A549 (cell line): Measurements from ENCODE around the gene ASPG. TPM values are rescaled to one million over a fixed set of nuclear protein-coding genes. Genes with fewer than 3 reads are reported as not detected.

ENCODE experiments used
- ATAC-seq, 2 experiments: fragments of 200-7000 bp in 1 of 2; fragments of >200 bp in 1 of 2; cut with Nextera tagmentation in 1 of 2; cut with Tn5 transposase in 1 of 2; 3 replicates each; pipeline versions ENCODE4 v1.8.0 to v1.9.1; 2018 to 2020; ENCODE audit warnings: mild to moderate bottlenecking in 1 of 2, moderate library complexity in 1 of 2
- CTCF ChIA-PET: fragments of 300-600 bp; sonication (Branson Sonifier 250); formaldehyde crosslinking; extraction: SDS; loops from one replicate; lab custom pipeline; 2021; ENCODE audit warnings: antibody characterized with exemption, inconsistent platforms; lab: Yijun Ruan, JAX
- POLR2A ChIA-PET: fragments of 350-600 bp; formaldehyde crosslinking; extraction: SDS; loops from one replicate; lab custom pipeline; 2021; ENCODE audit warnings: antibody characterized with exemption, inconsistent platforms; lab: Yijun Ruan, JAX
- DNase-seq, 2 experiments: peaks; one replicate each; pipeline versions ENCODE4 v3.0.0 to v3.0.0-alpha.2; 2011 to 2016; ENCODE audit warnings: low read depth in 1 of 2, low spot score in 1 of 2
- FAIRE-seq: peaks from 2 replicates; lab custom pipeline; 2011; peaks lifted over from hg19 to GRCh38; lab: Jason Lieb, UNC
- H3K27ac ChIP-seq, 2 experiments: fragments of >200 bp; sonication (Bioruptor Twin); formaldehyde crosslinking; 3 replicates each; pipeline ENCODE4 v1.5.1; 2016 to 2017
- H3K4me1 ChIP-seq: fragments of >200 bp; sonication (Bioruptor Twin); formaldehyde crosslinking; 3 replicates; pipeline ENCODE4 v1.6.1; 2016
- H3K4me2 ChIP-seq: fragments of >200 bp; sonication (Bioruptor Twin); formaldehyde crosslinking; 3 replicates; pipeline ENCODE4 v1.6.1; 2016
- H3K4me3 ChIP-seq: fragments of >200 bp; sonication (Bioruptor Twin); formaldehyde crosslinking; 3 replicates; pipeline ENCODE4 v1.5.1; 2016
- H3K9me3 ChIP-seq: fragments of >200 bp; sonication (Bioruptor Twin); formaldehyde crosslinking; 3 replicates; pipeline ENCODE4 v1.6.1; 2016
- BCL3 ChIP-seq: fragments of >200 bp; sonication (Bioruptor Twin); formaldehyde crosslinking; IDR thresholded peaks from 3 replicates; pipeline ENCODE4 v1.6.1; 2016
- BHLHE40 ChIP-seq: IDR thresholded peaks from 2 replicates; pipeline ENCODE4 v1.6.1; 2012; ENCODE audit warnings: low read depth, low read length, inconsistent platforms
- CBX8 ChIP-seq: fragments of 200-600 bp; sonication (generic); IDR thresholded peaks from 2 replicates; pipeline ENCODE4 v1.6.1; 2016
- CHD4 ChIP-seq: fragments of 200-600 bp; sonication (generic); IDR thresholded peaks from 2 replicates; pipeline ENCODE4 v1.6.1; 2016; ENCODE audit warnings: antibody characterized with exemption, mild to moderate bottlenecking, borderline replicate concordance
- EHF ChIP-seq: fragments of 250-450 bp; sonication (Bioruptor Pico); IDR thresholded peaks from 2 replicates; pipeline ENCODE4 v1.5.0; 2020; ENCODE audit warnings: mild to moderate bottlenecking
- FOSL2 ChIP-seq, 2 experiments: fragments of 450-650 bp in 1 of 2; fragments of >200 bp in 1 of 2; sonication (Bioruptor Twin) in 1 of 2; formaldehyde crosslinking; IDR thresholded peaks; 2 replicates each; pipeline versions ENCODE4 v1.5.0 to v1.6.1; 2016 to 2020; ENCODE audit warnings: mild to moderate bottlenecking in 1 of 2, moderate library complexity in 1 of 2
- GATA3 ChIP-seq: IDR thresholded peaks from 2 replicates; pipeline ENCODE4 v1.6.1; 2012; ENCODE audit warnings: borderline replicate concordance
- HEYL ChIP-seq: fragments of 250-450 bp; sonication (Bioruptor Pico); IDR thresholded peaks from 2 replicates; pipeline ENCODE4 v1.8.0; 2021; ENCODE audit warnings: mild to moderate bottlenecking, moderate library complexity
- HOXB13 ChIP-seq: fragments of 250-450 bp; sonication (Bioruptor Pico); IDR thresholded peaks from 2 replicates; pipeline ENCODE4 v1.5.0; 2020; ENCODE audit warnings: low read depth, mild to moderate bottlenecking, moderate library complexity
- MAX ChIP-seq: IDR thresholded peaks from 2 replicates; pipeline ENCODE4 v1.6.1; 2012
- MYC ChIP-seq: IDR thresholded peaks from 2 replicates; pipeline ENCODE4 v1.6.1; 2012; ENCODE audit warnings: mild to moderate bottlenecking, inconsistent platforms, low read length, improper control_type of control experiment, borderline replicate concordance
- NPAS2 ChIP-seq: fragments of 250-450 bp; sonication (Bioruptor Pico); IDR thresholded peaks from 2 replicates; pipeline ENCODE4 v1.8.0; 2022; ENCODE audit warnings: mild to moderate bottlenecking, moderate library complexity, borderline replicate concordance
- POLR2A ChIP-seq: IDR thresholded peaks from 2 replicates; pipeline ENCODE4 v1.6.1; 2012; ENCODE audit warnings: mild to moderate bottlenecking, low read length
- RAD21 ChIP-seq, 2 experiments: fragments of >200 bp in 1 of 2; sonication (Bioruptor Twin) in 1 of 2; formaldehyde crosslinking in 1 of 2; IDR thresholded peaks in 1 of 2; conservative IDR thresholded peaks in 1 of 2; 2 replicates in 1 of 2; 3 replicates in 1 of 2; pipeline ENCODE4 v1.6.1; 2012 to 2018; ENCODE audit warnings: inconsistent platforms in 1 of 2
- REST ChIP-seq: fragments of 200-600 bp; sonication (generic); IDR thresholded peaks from 2 replicates; pipeline ENCODE4 v1.6.1; 2016; ENCODE audit warnings: antibody characterized with exemption, mild to moderate bottlenecking, moderate library complexity
- RFX5 ChIP-seq: fragments of 450-650 bp; IDR thresholded peaks from 2 replicates; pipeline ENCODE4 v1.7.1; 2014; ENCODE audit warnings: antibody characterized with exemption, mild to moderate bottlenecking, moderate library complexity
- SMC3 ChIP-seq: fragments of >200 bp; sonication (Bioruptor Twin); formaldehyde crosslinking; IDR thresholded peaks from 3 replicates; pipeline ENCODE4 v1.6.1; 2018; ENCODE audit warnings: inconsistent platforms
- SREBF2 ChIP-seq: fragments of 450-650 bp; IDR thresholded peaks from 2 replicates; pipeline ENCODE4 v1.6.1; 2014; ENCODE audit warnings: mild to moderate bottlenecking, moderate library complexity
- TP53 ChIP-seq: fragments of 250-450 bp; sonication (Bioruptor Pico); IDR thresholded peaks from 2 replicates; pipeline ENCODE4 v1.5.0; 2021; ENCODE audit warnings: mild to moderate bottlenecking, moderate library complexity
- USF2 ChIP-seq: fragments of 450-650 bp; IDR thresholded peaks from 2 replicates; pipeline ENCODE4 v1.6.1; 2014; ENCODE audit warnings: antibody characterized with exemption
- ZC3H11A ChIP-seq: fragments of 450-650 bp; IDR thresholded peaks from 2 replicates; pipeline ENCODE4 v1.6.1; 2014; ENCODE audit warnings: antibody characterized with exemption, mild to moderate bottlenecking
- ZFP36 ChIP-seq: fragments of 450-650 bp; IDR thresholded peaks from 2 replicates; pipeline ENCODE4 v1.6.1; 2014; ENCODE audit warnings: borderline replicate concordance; ENCODE audit not compliant: partially characterized antibody
- ZSCAN20 ChIP-seq: fragments of 250-450 bp; sonication (Bioruptor Pico); IDR thresholded peaks from 2 replicates; pipeline ENCODE4 v1.8.0; 2022; ENCODE audit warnings: mild to moderate bottlenecking, moderate library complexity
- WGBS: methylation state at CpG from one replicate; pipeline ENCODE4 v1.1.6; 2017; ENCODE audit errors: missing lambda C conversion rate; 5-methylcytosine and 5-hydroxymethylcytosine counted together
- polyA plus RNA-seq, 4 experiments: library from polyadenylated mRNA; depleted of rRNA in 3 of 4; stranded (reverse); fragments of >200 nt; fragmentation: RNase III in 1 of 4; extraction: RNeasy Plus Mini Kit Qiagen cat#74134 plus additional on column Dnase treatment in 1 of 4; gene quantifications; 2 replicates in 3 of 4; 3 replicates in 1 of 4; pipeline ENCODE4 v1.2.3, GENCODE V29; 2011 to 2017

The ASPG gene
- polyA plus RNA-seq, 2 of the 4 experiments (the other 2 are of a cell fraction): not detected

- TF ChIP-seq RAD21 (conservative IDR thresholded peaks at IDR 0.05 in 1 of 2, IDR thresholded peaks at IDR 0.05 in 1 of 2) (no peak), GATA3 (no peak)
- TF ChIP-seq, all 56 proteins: peak for 0
Observed at GRCh38 chr14:104155513-104155912, 70.0 kb downstream of the ASPG start (continued).

GRCh38 chr14:104156142-104156541 lies 70.6 kb downstream of the ASPG start:
- ATAC-seq: no peak
- POLR2A ChIA-PET: no interaction called here
- no peak for FAIRE-seq
- Histone ChIP-seq H3K4me2 (no peak overlapping the region), H3K9me3 (no peaks in the 10 kb centered on the region), H3K4me3 (no peak overlapping the region), H3K27ac (no peak overlapping the region), H3K4me1 (no peaks in the 10 kb centered on the region)
- TF ChIP-seq CBX8 (no peak), MAX (no peak), CHD4 (no peak), ZFP36 (no peak), HEYL (CRISPR knock-in tag) (no peak), USF2 (no peak), POLR2A (no peak)
- 89% methylated on average over 5 of the region's 5 CpGs for WGBS
- no peak for DNase-seq
- CTCF ChIA-PET: interaction anchor here (1.3 to 1.9 kb wide), 2 partner anchors 12 to 408 kb away, joined by 5 to 6 read pairs; no protein-coding TSS in a partner anchor

GRCh38 chr14:104157016-104157928 lies 71.8 kb downstream of the ASPG start:
- WGBS: 87% methylated on average over 36 of the region's 42 CpGs
- peak; percentile 23 to 60; a peak in 3 of 6 replicates for ATAC-seq
- CTCF ChIA-PET: interaction anchor here (0.6 to 1.9 kb wide), 5 partner anchors 13 to 407 kb away, joined by 3 to 6 read pairs (median 3); no protein-coding TSS in a partner anchor
- no peak overlapping the region for H3K4me3 ChIP-seq
- no peak for FAIRE-seq
- H3K4me1 ChIP-seq: no peaks in the 10 kb centered on the region
- H3K9me3 ChIP-seq: no peaks in the 10 kb centered on the region
- H3K4me2 ChIP-seq: no peak overlapping the region
- POLR2A ChIA-PET: no interaction called here
- TF ChIP-seq NPAS2 (CRISPR knock-in tag) (no peak), BCL3 (no peak), RAD21 (conservative IDR thresholded peaks at IDR 0.05 in 1 of 2, IDR thresholded peaks at IDR 0.05 in 1 of 2) (0 out of 5 replicates have a peak, but pooled peaks of 1 of the 2 experiments have one; percentile 5), TP53 (no peak)
- DNase-seq: no peak
- H3K27ac ChIP-seq: no peak overlapping the region

- Histone ChIP-seq H3K27ac (no peak overlapping the region), H3K4me2 (no peak overlapping the region), H3K9me3 (no peaks in the 10 kb centered on the region)
- 86% methylated on average over 21 of the region's 51 CpGs for WGBS
- ATAC-seq (no peak), FAIRE-seq (no peak)
- POLR2A ChIA-PET: no interaction called here
- TF ChIP-seq REST: no peak
- TF ChIP-seq MYC: no peak
- no peak for TF ChIP-seq POLR2A
- no peak for TF ChIP-seq ZC3H11A
- TF ChIP-seq FOSL2 (IDR thresholded peaks at IDR 0.05): no peak
- TF ChIP-seq FOSL2 (CRISPR knock-in tag; IDR thresholded peaks at IDR 0.05): no peak
- TF ChIP-seq SMC3: no peak
- no peak for TF ChIP-seq BHLHE40
- no peak for TF ChIP-seq RFX5
- no peak for TF ChIP-seq SREBF2
- TF ChIP-seq EHF: no peak
- TF ChIP-seq ZSCAN20: no peak
- no peak for TF ChIP-seq HOXB13 (CRISPR knock-in tag)
- no peak for TF ChIP-seq CBX8
- TF ChIP-seq, all 56 proteins: peak for 0
- CTCF ChIA-PET: interaction anchor here (0.9 to 1.0 kb wide), 2 partner anchors 9 to 405 kb away, joined by 3 to 4 read pairs; no protein-coding TSS in a partner anchor
- no peak for DNase-seq
- no peak overlapping the region for H3K4me3 ChIP-seq
- H3K4me1 ChIP-seq: no peaks in the 10 kb centered on the region
Observed at GRCh38 chr14:104158827-104159798, 73.6 kb downstream of the ASPG start.
